HuH-7.5 (cell line): Measurements from ENCODE around the gene KLHDC2.
"Not testable (repeated sequence)": the region's sequence is repeated elsewhere in the genome, so short reads cannot be mapped to it uniquely, and the experiment has no call there.

Source experiments
- DNase-seq: peaks from one replicate; pipeline ENCODE4 v3.0.0; 2011; ENCODE audit warnings: low spot score

Gene KLHDC2, protein sequence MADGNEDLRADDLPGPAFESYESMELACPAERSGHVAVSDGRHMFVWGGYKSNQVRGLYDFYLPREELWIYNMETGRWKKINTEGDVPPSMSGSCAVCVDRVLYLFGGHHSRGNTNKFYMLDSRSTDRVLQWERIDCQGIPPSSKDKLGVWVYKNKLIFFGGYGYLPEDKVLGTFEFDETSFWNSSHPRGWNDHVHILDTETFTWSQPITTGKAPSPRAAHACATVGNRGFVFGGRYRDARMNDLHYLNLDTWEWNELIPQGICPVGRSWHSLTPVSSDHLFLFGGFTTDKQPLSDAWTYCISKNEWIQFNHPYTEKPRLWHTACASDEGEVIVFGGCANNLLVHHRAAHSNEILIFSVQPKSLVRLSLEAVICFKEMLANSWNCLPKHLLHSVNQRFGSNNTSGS

GRCh38 chr14:49767571-49768300 is at the start of gene KLHDC2:
Gene KLHDC2, plus strand, starts transcription at chr14:49768153. Its CDS starts 316 bp downstream, at chr14:49768469.
- peak; percentile 40 for DNase-seq

DNA sequence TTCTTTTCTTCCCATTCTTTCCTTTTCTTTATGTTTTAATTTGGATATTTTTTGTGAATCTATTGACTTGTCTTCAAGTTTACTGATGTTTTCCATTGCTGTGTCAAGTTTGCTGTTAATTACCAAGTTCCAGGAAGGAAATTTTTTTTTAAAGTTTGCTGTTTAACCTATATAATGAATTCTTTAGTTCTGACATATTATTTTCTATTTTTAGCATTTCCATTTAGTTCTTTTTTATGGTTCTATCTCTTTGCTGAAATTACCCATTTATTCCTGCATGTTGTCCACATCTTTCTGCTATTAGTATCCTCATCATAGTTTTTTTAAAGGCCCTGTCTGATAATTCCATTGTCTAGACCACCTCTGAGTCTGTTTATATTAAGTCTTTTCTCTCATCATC is 47.2 kb upstream of the KLHDC2 start:
- DNase-seq: no peak

- not testable (repeated sequence) for DNase-seq
Measured at GRCh38 chr14:49721733-49722435, 46.1 kb upstream of the KLHDC2 start.

- no peak for DNase-seq
Measured at GRCh38 chr14:49727171-49727570, 40.8 kb upstream of the KLHDC2 start.

- DNase-seq: no peak
Measured at GRCh38 chr14:49732896-49733295, 35.1 kb upstream of the KLHDC2 start.

GRCh38 chr14:49733836-49734235 is 34.1 kb upstream of the KLHDC2 start:
- DNase-seq: no peak

DNA sequence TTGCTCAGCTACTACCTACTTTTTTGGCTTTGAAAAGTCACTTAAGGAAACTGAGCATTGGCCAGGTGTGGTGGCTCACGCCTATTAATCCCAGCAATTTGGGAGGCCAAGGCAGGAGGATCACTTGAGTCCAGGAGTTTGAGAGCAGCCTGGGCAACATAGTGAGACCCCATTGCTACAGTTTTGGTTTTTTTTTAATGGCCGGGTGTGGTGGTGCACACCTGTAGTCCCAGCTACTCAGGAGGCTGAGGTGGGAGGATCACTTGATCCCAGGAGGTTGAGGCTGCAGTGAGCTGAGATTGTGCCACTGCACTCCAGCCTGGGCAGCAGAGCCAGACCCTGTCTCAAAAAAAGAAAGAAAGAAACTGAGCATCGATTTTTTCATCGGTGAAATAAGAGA is 32.3 kb upstream of the KLHDC2 start:
- DNase-seq: not testable (repeated sequence)

GRCh38 chr14:49745191-49745590 is 22.8 kb upstream of the KLHDC2 start:
- no peak for DNase-seq

- not testable (repeated sequence) for DNase-seq
Measured at GRCh38 chr14:49746476-49746875, 21.5 kb upstream of the KLHDC2 start.

DNA sequence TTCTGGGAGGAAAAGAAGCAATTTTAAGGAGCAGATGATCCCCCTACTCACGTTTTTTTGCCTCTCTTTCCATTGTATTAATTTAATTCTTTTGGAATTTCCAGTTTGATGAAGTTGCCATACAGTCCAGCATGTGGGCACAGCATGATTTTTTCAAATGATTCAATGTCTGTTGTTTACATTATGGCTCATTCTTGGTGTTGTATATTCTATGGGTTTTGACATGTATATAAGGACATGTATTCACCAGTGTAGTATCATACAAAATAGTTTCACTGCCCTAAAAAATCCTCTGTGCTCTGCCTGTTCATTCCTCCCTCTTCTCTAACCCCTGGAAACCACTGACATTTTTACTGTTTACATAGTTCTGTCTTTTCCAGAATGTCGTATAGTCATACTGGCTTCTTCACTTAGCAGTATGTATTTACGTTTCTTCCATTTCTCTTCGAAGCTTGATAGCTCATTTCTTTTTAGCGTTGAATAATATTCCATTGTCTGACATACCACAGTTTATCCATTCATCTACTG is 13.3 kb upstream of the KLHDC2 start:
- no peak for DNase-seq

DNA sequence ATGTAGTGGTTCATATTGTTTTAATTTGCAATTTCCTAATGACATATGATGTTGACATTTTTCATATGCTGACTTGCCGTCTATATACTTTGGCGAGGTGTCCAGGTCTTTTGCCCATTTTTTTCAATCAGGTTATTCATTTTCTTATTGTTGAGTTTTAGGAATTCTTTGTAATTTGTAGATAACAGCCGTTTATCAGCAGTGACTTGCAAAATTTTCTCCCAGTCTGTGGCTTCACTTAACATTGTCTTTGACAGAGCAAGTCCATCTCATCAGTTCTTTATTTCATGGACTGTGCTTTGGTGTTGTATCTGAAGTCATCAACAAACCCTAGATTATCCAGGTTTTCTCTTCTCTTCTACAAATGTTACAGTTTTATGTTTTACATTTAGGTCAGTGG is 12.6 kb upstream of the KLHDC2 start:
- no peak for DNase-seq

- DNase-seq: no peak
Measured at GRCh38 chr14:49761839-49762551, 6.0 kb upstream of the KLHDC2 start.

- no peak for DNase-seq
Measured at GRCh38 chr14:49766839-49767238, 1.1 kb upstream of the KLHDC2 start.

DNA sequence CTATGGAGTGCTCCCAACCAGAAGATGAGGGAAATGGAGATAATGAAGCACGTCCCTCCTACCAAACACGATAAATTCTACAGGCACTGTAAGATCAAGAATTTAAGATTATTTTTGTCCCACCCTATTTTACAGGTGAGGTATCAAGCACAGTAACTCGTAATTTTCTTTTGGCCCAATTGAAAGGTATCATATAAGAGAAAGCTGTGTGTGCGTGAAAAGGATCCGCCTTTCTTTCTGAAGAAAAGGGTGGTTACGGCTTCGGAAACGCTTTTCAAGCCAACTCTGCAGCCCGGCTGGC is 733 bp upstream of the KLHDC2 start:
- no peak for DNase-seq

- peak; percentile 8 for DNase-seq
Measured at GRCh38 chr14:49768301-49769121, 558 bp downstream of the KLHDC2 start.

GRCh38 chr14:49769171-49769570 is 1.2 kb downstream of the KLHDC2 start:
- DNase-seq: no peak

- no peak for DNase-seq
Measured at GRCh38 chr14:49769581-49770211, 1.7 kb downstream of the KLHDC2 start.

GRCh38 chr14:49770212-49770817 is 2.4 kb downstream of the KLHDC2 start:
- peak; percentile 29 for DNase-seq

DNA sequence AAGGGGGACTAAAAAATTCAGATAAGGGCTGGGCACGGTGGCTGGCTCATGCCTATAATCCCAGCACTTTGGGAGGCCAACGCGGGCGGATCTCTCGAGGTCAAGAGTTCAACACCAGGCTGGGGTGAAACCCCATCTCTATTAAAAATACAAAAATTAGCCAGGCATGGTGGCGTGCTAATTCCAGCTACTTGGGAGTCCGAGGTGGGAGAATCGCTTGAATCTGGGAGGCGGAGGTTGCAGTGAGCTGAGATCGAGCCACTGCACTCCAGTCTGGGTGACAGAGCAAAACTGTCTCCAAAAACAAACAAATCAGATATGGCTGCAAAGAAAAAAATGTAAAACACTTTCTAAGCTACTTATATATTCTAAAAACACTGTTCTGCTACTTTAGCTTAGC is 3.7 kb downstream of the KLHDC2 start:
- DNase-seq: not testable (repeated sequence)

DNA sequence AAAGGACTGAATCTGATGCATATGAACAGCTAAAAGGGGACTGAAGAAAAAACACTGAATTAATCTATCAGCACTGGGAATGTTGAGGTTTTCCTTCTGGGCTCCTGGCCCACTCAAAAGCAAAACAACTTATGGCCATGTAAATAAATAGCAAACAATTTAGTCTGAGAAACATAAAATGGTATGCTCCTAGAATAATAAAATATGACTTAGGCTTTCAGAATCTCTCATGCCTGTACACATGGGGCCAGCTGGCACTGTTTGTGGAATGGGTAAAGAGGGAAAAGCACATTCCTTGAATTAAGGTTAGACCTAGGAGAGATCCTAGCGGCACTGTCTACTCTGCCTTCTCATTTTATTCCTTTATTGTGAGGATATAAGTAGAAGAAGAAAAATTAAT is 6.2 kb downstream of the KLHDC2 start:
- no peak for DNase-seq
